HL-60 (cell line): ENCODE measurements around the gene GNAS.
A peak's percentile ranks its signal among the peaks of the same experiment; 100 is the strongest.

ENCODE experiments used
- DNase-seq, 2 experiments: peaks; one replicate each; pipeline ENCODE4 v3.0.0-alpha.2; 2010 to 2020; ENCODE audit warnings: low read depth in 1 of 2, low spot score in 1 of 2
- H3K27ac ChIP-seq: fragments of 250-450 bp; sonication (Bioruptor Pico); replicated peaks from 2 replicates; pipeline ENCODE4 v1.5.1; 2020; ENCODE audit warnings: mild to moderate bottlenecking, moderate library complexity
- H3K27me3 ChIP-seq: fragments of 250-450 bp; sonication (Bioruptor Pico); 2 replicates; pipeline ENCODE4 v1.5.1; 2021; ENCODE audit warnings: mild to moderate bottlenecking, moderate library complexity; ENCODE audit not compliant: insufficient read depth, poor library complexity, severe bottlenecking
- H3K4me3 ChIP-seq: replicated peaks from 2 replicates; pipeline ENCODE4 v1.5.1; 2011; ENCODE audit warnings: mild to moderate bottlenecking, control low read depth, low read length; ENCODE audit not compliant: insufficient read depth
- CTCF ChIP-seq: IDR thresholded peaks from one replicate; pipeline ENCODE4 v1.5.1; 2011; ENCODE audit warnings: low read length, control low read depth, inconsistent platforms; ENCODE audit not compliant: insufficient read depth
- GABPA ChIP-seq: IDR thresholded peaks from 2 replicates; pipeline ENCODE4 v1.6.1; 2012; ENCODE audit warnings: low read depth
- POLR2AphosphoS5 ChIP-seq: IDR thresholded peaks from 2 replicates; pipeline ENCODE4 v1.6.1; 2012; ENCODE audit warnings: low read depth
- REST ChIP-seq: IDR thresholded peaks from 2 replicates; pipeline ENCODE4 v1.6.1; 2012; ENCODE audit warnings: low read depth; ENCODE audit not compliant: insufficient replicate concordance
- SPI1 ChIP-seq: IDR thresholded peaks from 2 replicates; pipeline ENCODE4 v1.6.1; 2012; ENCODE audit warnings: low read depth, mild to moderate bottlenecking, borderline replicate concordance

GNAS gene

DNA sequence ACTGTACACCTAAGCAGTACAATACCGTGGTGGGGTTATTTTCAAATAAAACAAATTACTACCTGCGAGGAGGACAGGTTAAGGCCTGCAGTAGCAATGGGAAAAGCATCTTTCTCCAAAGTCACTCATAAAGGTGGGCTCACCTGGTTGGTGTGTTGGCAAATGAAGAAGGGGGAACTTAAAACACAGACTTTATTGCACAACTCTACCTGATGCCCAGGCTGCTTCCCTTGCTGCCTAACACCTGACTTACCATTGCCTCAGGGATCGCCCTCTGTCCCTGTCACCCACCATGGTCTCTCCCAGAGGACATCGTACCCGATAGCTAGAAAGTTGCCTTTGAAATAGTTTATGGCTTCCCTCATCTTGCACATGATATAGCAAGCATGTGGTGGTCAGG, 53.6 kb downstream of the GNAS start:
- DNase-seq, result no peak
- no peak overlapping the region for H3K4me3 ChIP-seq
- H3K27me3 ChIP-seq, result no peaks in the 10 kb centered on the region
- TF ChIP-seq CTCF (no peak), GABPA (no peak), REST (no peak), SPI1 (no peak)
- H3K27ac ChIP-seq, result no peak overlapping the region

- Histone ChIP-seq H3K27ac (peak overlapping the region; percentile 55), H3K27me3 (no peaks in the 10 kb centered on the region), H3K4me3 (peak overlapping the region; percentile 6; the same call in 1 of the 2 replicates)
- peak in 1 of 2 experiments; percentile 36 for DNase-seq
- no peak for TF ChIP-seq POLR2AphosphoS5
- no peak for TF ChIP-seq CTCF
- TF ChIP-seq SPI1, result no peak
- TF ChIP-seq GABPA, result no peak
- no peak for TF ChIP-seq REST
Observed at GRCh38 chr20:58906894-58907293, 54.4 kb downstream of the GNAS start.

GRCh38 chr20:58907320-58908137, 55.0 kb downstream of the GNAS start:
- peak; percentile 65 for TF ChIP-seq POLR2AphosphoS5
- no peak for TF ChIP-seq REST
- no peak for TF ChIP-seq CTCF
- TF ChIP-seq SPI1, result 0 out of 2 replicates have a peak, but pooled peaks have one; percentile 6
- TF ChIP-seq GABPA, result no peak
- peak; percentile 86 to 94 for DNase-seq
- H3K4me3 ChIP-seq, result peak overlapping the region; percentile 6
- peak overlapping the region; percentile 55 for H3K27ac ChIP-seq
- H3K27me3 ChIP-seq, result no peaks in the 10 kb centered on the region
